Measurements from ENCODE around the gene AMFR.

DNA sequence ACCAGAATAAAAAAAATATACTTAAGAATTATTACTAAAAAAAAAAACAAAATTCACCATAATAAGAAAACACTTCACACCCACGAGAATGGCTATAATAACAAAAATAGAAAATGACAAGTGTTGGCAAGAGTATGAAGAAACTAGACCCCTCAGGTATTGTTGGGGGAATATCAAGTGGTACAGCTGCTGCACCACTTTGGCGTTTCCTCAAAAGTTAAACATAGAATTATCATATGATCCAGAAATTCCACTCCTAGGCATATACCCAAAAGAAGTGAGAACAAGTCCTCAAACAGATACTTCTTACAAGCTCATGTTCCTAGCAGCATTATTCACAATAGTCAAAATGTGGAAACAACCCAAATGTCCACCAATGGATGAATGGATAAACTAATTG, 26.3 kb downstream of the AMFR start:
- TF ChIP-seq CTCF (conservative IDR thresholded peaks at IDR 0.05 in 1 of 2, IDR thresholded peaks at IDR 0.05 in 1 of 2; ENCODE audit: extremely low read depth in 1 of 2, insufficient read depth in 1 of 2, low read depth in 1 of 2, low read length in 2 of 2) (no peak), EZH2 (IDR thresholded peaks at IDR 0.05; ENCODE audit: borderline replicate concordance, low read length) (no peak)
